OCI-LY3 (cell line): ENCODE measurements around the gene ATF7IP2.

Source experiments
- CTCF ChIP-seq: fragments of 200-600, 300-600 bp; sonication (generic); IDR thresholded peaks from 2 replicates; pipeline ENCODE4 v1.5.1; 2014; ENCODE audit warnings: antibody characterized with exemption, low read length, low read depth
- EZH2phosphoT487 ChIP-seq: fragments of 200-600 bp; shearing (Covaris generic); IDR thresholded peaks from 2 replicates; pipeline ENCODE4 v1.6.1; 2018; ENCODE audit warnings: antibody characterized with exemption, mixed run types, low read depth

GRCh38 chr16:10391339-10391738 is 5.5 kb downstream of the ATF7IP2 start:
- TF ChIP-seq CTCF = no peak
- no peak for TF ChIP-seq EZH2phosphoT487
